ENCODE data around the gene PRSS27.
"Not testable (repeated sequence)": the region's sequence is repeated elsewhere in the genome, so short reads cannot be mapped to it uniquely, and the experiment has no call there.

PRSS27 gene

GRCh38 chr16:2700786-2701185 is 19.2 kb downstream of the PRSS27 start:
- POLR2A ChIA-PET = interaction anchor here (1.5 kb wide), 1 partner anchor 19 kb away, joined by 4 read pairs; the partner anchor contains the start of gene KCTD5
- no peak overlapping the region for H3K4me3 ChIP-seq (ENCODE audit: low read depth, low read length)
- no peak for DNase-seq (ENCODE audit: low read depth, low spot score)
- CTCF ChIA-PET = interaction anchor here (1.8 kb wide), 1 partner anchor 138 kb away, joined by 5 read pairs; no protein-coding TSS in a partner anchor
- TF ChIP-seq, protein P1, sequence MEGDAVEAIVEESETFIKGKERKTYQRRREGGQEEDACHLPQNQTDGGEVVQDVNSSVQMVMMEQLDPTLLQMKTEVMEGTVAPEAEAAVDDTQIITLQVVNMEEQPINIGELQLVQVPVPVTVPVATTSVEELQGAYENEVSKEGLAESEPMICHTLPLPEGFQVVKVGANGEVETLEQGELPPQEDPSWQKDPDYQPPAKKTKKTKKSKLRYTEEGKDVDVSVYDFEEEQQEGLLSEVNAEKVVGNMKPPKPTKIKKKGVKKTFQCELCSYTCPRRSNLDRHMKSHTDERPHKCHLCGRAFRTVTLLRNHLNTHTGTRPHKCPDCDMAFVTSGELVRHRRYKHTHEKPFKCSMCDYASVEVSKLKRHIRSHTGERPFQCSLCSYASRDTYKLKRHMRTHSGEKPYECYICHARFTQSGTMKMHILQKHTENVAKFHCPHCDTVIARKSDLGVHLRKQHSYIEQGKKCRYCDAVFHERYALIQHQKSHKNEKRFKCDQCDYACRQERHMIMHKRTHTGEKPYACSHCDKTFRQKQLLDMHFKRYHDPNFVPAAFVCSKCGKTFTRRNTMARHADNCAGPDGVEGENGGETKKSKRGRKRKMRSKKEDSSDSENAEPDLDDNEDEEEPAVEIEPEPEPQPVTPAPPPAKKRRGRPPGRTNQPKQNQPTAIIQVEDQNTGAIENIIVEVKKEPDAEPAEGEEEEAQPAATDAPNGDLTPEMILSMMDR (IDR thresholded peaks at IDR 0.05; ENCODE audit: insufficient read depth, low read length, missing control alignments) = no peak

GRCh38 chr16:2699791-2700600 is 20.0 kb downstream of the PRSS27 start:
- ChIA-PET CTCF (interaction anchor here (1.8 kb wide), 1 partner anchor 139 kb away, joined by 5 read pairs; no protein-coding TSS in a partner anchor), POLR2A (interaction anchor here (1.5 kb wide), 1 partner anchor 18 kb away, joined by 4 read pairs; the partner anchor contains the start of gene KCTD5)
- H3K4me3 ChIP-seq (ENCODE audit: low read depth, low read length) = no peak overlapping the region
- no peak for DNase-seq (ENCODE audit: low read depth, low spot score)
- TF ChIP-seq, protein P1 (IDR thresholded peaks at IDR 0.05; ENCODE audit: insufficient read depth, low read length, missing control alignments) = no peak

DNA sequence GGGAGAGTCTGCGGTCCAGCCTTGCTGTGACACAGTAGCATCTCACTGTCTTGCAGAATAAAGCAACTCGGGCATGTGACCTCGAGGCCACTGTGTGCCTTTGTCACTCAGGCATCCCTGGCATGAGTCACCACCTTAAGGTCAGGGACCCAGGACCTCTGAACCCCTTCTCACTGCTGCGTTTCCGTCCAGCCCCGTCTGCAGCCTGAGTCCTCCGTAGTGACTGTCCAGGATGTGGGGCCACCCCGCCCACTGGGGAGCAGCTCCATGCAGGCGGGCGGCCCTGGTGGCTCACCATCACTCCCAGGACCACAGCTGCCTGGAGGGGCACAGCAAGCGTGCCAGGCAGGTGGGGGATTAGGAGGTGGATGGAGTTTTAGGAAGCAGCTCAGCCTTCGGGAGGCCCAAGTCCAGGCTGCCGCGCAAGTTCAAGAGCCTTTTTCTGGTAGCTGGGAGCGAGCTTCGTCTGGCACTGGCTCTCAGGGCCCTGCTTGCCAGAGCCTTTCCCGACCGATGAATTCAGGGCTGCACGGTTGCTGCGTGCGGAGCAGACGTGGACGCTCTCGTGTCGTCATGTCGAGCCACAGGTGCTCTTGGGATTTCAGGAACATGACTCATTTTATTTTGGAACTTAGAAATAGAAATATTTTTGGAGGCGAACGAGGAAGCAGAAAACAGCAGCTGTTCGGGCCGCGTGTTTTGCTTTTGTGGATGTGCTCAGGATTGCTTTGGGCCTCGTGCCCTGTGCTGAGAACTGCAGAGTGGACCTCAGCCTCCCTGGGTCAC is 20.9 kb downstream of the PRSS27 start:
- TF ChIP-seq, protein P1 (IDR thresholded peaks at IDR 0.05; ENCODE audit: insufficient read depth, low read length, missing control alignments) = no peak

DNA sequence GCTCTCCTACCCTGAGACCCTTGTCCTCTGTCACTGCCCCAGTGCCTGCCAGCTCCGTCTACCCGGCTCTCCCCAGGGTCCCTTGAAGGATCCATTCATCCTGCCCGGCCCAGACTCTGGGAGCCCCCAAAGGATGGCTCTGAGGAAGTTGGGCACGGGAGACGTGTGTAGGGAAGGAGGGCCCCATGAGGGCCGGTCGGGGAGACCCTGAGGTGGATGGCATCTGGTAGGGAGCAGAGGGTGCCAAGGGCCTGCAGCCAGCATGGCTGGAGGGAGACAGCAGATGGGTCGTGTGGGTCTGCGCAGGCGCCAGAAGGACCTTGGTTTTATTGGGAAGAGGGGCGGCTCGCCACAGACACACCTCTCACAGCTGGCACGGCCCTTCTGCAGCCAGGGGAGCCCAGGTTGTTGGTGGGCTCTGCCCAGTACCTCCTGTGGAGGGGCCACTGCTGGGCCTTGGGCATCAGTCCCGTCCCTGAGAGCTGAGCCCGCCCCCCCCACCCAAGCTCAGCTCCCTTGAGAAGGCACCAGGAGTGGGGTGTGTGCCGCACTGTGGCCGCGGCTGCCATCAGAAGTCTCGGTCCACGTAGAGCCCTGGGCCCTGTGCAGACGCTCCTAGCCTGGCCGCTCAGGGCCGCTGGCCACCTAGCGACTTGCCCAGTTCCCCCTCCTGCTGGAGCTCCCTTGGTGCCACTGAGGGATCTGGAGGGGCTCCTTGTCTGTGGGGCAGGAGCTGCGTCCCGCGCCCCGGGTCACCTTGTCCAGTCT is 21.7 kb downstream of the PRSS27 start:
- CTCF ChIA-PET = interaction anchor here (1.0 kb wide), 1 partner anchor 14 kb away, joined by 3 read pairs; no protein-coding TSS in a partner anchor
- DNase-seq (ENCODE audit: low read depth, low spot score) = no peak
- POLR2A ChIA-PET = interaction anchor here (1.0 kb wide), 1 partner anchor 16 kb away, joined by 5 read pairs; the partner anchor contains the start of gene KCTD5
- TF ChIP-seq, protein P1 (IDR thresholded peaks at IDR 0.05; ENCODE audit: insufficient read depth, low read length, missing control alignments) = no peak
- no peak overlapping the region for H3K4me3 ChIP-seq (ENCODE audit: low read depth, low read length)

More for the DNA sequence above, 20.9 kb downstream of the PRSS27 start:
- no peak for DNase-seq (ENCODE audit: low read depth, low spot score)
- no peak overlapping the region for H3K4me3 ChIP-seq (ENCODE audit: low read depth, low read length)
- ChIA-PET CTCF (interaction anchor here (1.0 kb wide), 1 partner anchor 13 kb away, joined by 3 read pairs; no protein-coding TSS in a partner anchor), POLR2A (no interaction called here)

GRCh38 chr16:2697401-2697948 is 22.5 kb downstream of the PRSS27 start:
- H3K4me3 ChIP-seq (ENCODE audit: low read depth, low read length) = no peak overlapping the region
- POLR2A ChIA-PET = interaction anchor here (1.0 kb wide), 1 partner anchor 15 kb away, joined by 5 read pairs; the partner anchor contains the start of gene KCTD5
- CTCF ChIA-PET = no interaction called here
- DNase-seq (ENCODE audit: low read depth, low spot score) = no peak
- TF ChIP-seq, protein P1 (IDR thresholded peaks at IDR 0.05; ENCODE audit: insufficient read depth, low read length, missing control alignments) = no peak

- H3K4me3 ChIP-seq (ENCODE audit: low read depth, low read length); DNase-seq (ENCODE audit: low read depth, low spot score); CTCF ChIA-PET: not testable (repeated sequence)
- POLR2A ChIA-PET = interaction anchor here (1.0 kb wide), 1 partner anchor 14 kb away, joined by 5 read pairs; the partner anchor contains the start of gene KCTD5
Measured at GRCh38 chr16:2696601-2697250, 23.3 kb downstream of the PRSS27 start.

Data from AG04449 (cell line).